Neural crest cell (in vitro differentiated cells): ENCODE results near the gene CCNY. TPM values are rescaled to one million over a fixed set of nuclear protein-coding genes. Genes with fewer than 3 reads are reported as not detected.

Source experiments
- DNase-seq: peaks from one replicate; pipeline ENCODE4 v3.0.0; 2021; ENCODE audit warnings: low read depth, mixed read lengths, low spot score
- H3K27ac Mint-ChIP-seq: one replicate; pipeline ENCODE4 v1.8.0; 2021; ENCODE audit warnings: mild to moderate bottlenecking, mixed read lengths; ENCODE audit not compliant: unreplicated experiment
- H3K27me3 Mint-ChIP-seq: 2 replicates; pipeline ENCODE4 v1.8.0; 2021; ENCODE audit warnings: low read depth, mild to moderate bottlenecking, mixed read lengths
- H3K36me3 Mint-ChIP-seq: 2 replicates; pipeline ENCODE4 v1.8.0; 2021; ENCODE audit warnings: low read depth, mild to moderate bottlenecking, mixed read lengths
- H3K4me1 Mint-ChIP-seq: 2 replicates; pipeline ENCODE4 v1.8.0; 2021; ENCODE audit warnings: mixed read lengths
- H3K4me3 Mint-ChIP-seq: one replicate; pipeline ENCODE4 v1.8.0; 2021; ENCODE audit warnings: mild to moderate bottlenecking, mixed read lengths
- H3K9me3 Mint-ChIP-seq: 2 replicates; pipeline ENCODE4 v1.8.0; 2021; ENCODE audit warnings: mixed read lengths
- total RNA-seq: library from RNA; stranded (reverse); gene quantifications from 2 replicates; pipeline ENCODE4 v1.2.1, GENCODE V29; 2021
- TF ChIP-seq, protein P1 (sequence below): fragments of 200-600 bp; sonication (generic); conservative IDR thresholded peaks from 2 replicates; pipeline ENCODE4 v1.5.0; 2021; ENCODE audit warnings: antibody characterized with exemption, mild to moderate bottlenecking

CCNY gene
- total RNA-seq, 1 donor from 2014 or later = 57.0 TPM

DNA sequence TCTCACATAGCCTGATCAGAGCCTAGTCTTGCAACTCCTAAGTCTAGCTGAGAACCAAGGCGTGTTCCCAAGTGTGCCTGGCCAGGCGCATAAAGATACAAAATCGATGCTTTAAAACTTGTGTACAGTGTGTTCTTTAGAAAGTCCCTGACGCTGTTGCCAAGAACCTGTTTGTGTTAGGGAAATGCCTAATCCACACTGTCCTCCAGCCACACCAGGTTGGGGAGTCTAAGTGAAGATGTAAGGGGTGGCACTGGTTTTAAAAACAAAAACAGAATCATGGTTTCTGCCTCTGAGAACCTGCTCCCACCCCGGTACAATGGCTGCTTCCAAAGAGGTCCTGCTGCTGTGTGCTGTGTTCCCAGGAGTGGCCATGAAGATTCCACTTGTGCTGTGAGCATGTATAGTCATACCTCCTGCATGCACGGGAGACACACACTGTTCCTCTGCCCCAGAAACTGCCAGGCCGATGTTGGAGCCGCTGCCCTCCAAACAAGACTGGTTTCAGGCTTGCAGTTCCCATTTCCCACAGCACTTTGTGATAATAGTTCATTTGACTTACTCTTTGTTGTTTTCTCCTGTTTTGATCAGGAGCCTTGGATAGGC lies 88.5 kb downstream of the CCNY start:
- Mint-ChIP-seq H3K27me3 (no peaks in the 10 kb centered on the region), H3K4me1 (peaks cover 72% of the 10 kb centered on the region), H3K27ac (peak overlapping the region; percentile 44), H3K9me3 (no peaks in the 10 kb centered on the region), H3K36me3 (no peaks in the 10 kb centered on the region), H3K4me3 (no peak overlapping the region)
- no peak for DNase-seq
- TF ChIP-seq, protein P1, sequence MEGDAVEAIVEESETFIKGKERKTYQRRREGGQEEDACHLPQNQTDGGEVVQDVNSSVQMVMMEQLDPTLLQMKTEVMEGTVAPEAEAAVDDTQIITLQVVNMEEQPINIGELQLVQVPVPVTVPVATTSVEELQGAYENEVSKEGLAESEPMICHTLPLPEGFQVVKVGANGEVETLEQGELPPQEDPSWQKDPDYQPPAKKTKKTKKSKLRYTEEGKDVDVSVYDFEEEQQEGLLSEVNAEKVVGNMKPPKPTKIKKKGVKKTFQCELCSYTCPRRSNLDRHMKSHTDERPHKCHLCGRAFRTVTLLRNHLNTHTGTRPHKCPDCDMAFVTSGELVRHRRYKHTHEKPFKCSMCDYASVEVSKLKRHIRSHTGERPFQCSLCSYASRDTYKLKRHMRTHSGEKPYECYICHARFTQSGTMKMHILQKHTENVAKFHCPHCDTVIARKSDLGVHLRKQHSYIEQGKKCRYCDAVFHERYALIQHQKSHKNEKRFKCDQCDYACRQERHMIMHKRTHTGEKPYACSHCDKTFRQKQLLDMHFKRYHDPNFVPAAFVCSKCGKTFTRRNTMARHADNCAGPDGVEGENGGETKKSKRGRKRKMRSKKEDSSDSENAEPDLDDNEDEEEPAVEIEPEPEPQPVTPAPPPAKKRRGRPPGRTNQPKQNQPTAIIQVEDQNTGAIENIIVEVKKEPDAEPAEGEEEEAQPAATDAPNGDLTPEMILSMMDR = no peak

DNA sequence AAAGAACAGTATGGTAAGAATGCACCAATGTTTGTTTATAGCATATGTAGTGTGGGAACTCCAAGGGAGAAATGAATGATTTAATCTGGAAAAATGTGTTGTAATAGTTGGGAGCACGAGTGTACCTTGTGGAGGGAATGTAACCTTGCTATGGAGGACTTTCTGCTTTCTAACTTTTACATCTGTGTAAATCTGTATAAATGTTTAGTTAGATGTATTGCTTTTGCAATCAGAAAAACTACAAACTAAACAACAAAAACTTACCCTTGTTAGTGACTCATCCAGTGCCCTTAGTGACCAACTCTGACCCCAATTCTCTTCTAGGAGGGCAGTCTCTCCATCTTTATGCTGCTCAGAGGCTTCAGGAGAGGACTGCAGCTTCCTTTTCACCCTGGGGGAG lies 89.3 kb downstream of the CCNY start:
- no peaks in the 10 kb centered on the region for H3K36me3 Mint-ChIP-seq
- peaks cover 64% of the 10 kb centered on the region for H3K4me1 Mint-ChIP-seq
- H3K4me3 Mint-ChIP-seq = no peak overlapping the region
- TF ChIP-seq, protein P1 = no peak
- no peaks in the 10 kb centered on the region for H3K27me3 Mint-ChIP-seq
- H3K9me3 Mint-ChIP-seq = no peaks in the 10 kb centered on the region
- no peak for DNase-seq
- H3K27ac Mint-ChIP-seq = peak overlapping the region; percentile 90

DNA sequence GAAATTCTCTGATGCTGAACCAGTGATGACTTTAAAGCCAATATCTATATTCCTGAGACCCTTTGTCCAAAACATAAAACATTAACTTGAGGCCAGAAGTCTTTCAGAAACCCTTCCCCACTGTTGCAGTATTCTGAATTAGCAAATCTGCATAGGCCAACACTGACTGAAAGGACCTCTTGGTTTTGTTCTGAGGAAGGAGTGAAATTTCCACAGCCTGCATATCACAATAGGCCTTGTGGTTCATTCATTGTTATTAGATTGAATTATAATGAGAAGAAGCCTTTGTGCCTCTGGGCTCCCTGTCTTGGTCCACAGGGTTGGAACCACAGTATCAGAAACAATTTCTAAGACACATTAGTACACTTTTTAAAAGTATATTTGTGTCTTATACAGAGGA lies 90.3 kb downstream of the CCNY start:
- H3K9me3 Mint-ChIP-seq = no peaks in the 10 kb centered on the region
- TF ChIP-seq, protein P1 = no peak
- H3K27me3 Mint-ChIP-seq = no peaks in the 10 kb centered on the region
- no peak for DNase-seq
- H3K27ac Mint-ChIP-seq = peak overlapping the region; percentile 90
- peak overlapping the region; percentile 39 for H3K4me3 Mint-ChIP-seq
- peaks cover 58% of the 10 kb centered on the region for H3K4me1 Mint-ChIP-seq
- no peaks in the 10 kb centered on the region for H3K36me3 Mint-ChIP-seq

DNA sequence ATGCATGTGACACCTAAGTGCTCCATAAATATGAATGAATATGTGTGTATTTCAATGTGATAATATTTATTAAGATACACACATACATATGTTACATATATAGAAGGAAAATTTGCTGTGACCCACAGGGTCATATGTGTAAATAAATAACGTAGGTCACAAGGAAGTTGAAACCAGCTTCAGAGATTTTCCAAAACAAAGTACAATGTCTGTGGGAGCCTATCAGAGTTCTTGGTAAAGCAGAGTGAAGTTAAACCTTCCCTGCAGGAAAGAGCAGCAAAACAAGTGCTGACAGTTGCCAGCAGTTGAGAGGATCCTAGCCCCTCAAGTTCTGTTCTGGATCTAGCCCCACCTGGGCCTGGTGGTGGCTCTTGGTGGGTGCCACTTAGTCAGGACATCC lies 91.2 kb downstream of the CCNY start:
- no peak for DNase-seq
- Mint-ChIP-seq H3K27me3 (no peaks in the 10 kb centered on the region), H3K9me3 (no peaks in the 10 kb centered on the region), H3K4me1 (peaks cover 50% of the 10 kb centered on the region), H3K27ac (no peak overlapping the region), H3K36me3 (no peaks in the 10 kb centered on the region), H3K4me3 (no peak overlapping the region)
- TF ChIP-seq, protein P1 = no peak

DNA sequence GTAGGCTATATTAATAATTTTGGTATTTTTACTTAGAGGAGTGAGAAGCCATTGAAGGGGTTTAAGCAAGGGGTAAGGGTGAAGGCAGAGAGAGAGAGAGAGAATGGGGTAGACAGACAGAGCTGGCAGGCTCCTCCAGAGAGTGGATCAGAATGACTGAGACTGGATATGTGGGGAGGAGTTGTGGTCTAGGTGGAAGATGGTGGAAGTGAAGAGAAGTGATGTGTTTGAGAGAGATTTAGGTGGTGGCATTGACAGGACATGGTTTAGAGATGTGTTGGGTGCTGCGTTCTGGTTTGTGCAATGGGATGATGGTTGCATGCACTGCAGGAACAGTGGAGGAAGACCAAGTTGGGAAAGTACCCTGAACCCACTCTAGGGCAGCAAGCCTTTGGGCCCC lies 92.2 kb downstream of the CCNY start:
- Mint-ChIP-seq H3K9me3 (no peaks in the 10 kb centered on the region), H3K27ac (no peak overlapping the region), H3K4me1 (peaks cover 44% of the 10 kb centered on the region), H3K4me3 (no peak overlapping the region), H3K27me3 (no peaks in the 10 kb centered on the region), H3K36me3 (no peaks in the 10 kb centered on the region)
- TF ChIP-seq, protein P1 = no peak
- no peak for DNase-seq
